TTC549 (cell line): ENCODE measurements around the gene SMURF2.
"Not testable (repeated sequence)": the region's sequence is repeated elsewhere in the genome, so short reads cannot be mapped to it uniquely, and the experiment has no call there.

Experiments
- FAIRE-seq: peaks from 2 replicates; lab custom pipeline; 2012; peaks lifted over from hg19 to GRCh38; lab: Jason Lieb, UNC

The SMURF2 gene

DNA sequence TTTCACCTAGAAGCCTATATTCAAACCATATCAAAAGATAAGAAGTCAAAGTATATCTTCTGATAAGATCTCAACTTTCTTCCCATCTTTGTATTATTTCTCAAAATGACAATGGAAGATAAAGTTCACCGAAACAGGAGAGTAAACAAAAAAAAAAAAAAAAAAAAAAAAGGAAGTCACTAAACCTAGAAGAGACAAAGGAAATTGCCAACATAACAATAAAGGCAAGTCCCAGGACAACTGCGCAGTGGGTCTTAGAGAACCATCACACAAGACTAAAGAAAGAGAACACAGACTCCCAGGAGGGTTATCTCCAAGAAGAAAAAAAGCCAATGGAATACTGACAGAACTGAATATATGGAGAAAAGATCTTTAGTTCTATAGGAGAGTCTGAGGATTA is 65.7 kb downstream of the SMURF2 start:
- FAIRE-seq = no peak

DNA sequence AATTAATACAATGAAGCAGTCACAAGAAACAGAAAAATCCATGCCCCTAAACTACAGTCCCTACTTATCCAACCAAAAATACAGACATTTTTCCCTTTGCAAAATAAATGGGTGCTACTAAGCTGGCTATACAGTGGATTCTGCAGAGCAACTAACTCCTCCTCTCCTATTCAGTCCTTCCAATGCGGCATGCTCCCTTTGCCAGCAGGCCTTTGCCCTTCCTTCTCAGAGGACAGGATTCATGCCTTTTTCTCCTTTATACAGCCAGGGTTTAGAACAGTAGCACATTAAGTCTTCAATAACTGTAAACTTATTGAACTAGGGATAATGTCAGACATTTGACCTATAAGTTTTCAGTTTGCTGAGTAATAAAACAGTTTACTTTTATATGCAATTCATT is 70.2 kb downstream of the SMURF2 start:
- no peak for FAIRE-seq

DNA sequence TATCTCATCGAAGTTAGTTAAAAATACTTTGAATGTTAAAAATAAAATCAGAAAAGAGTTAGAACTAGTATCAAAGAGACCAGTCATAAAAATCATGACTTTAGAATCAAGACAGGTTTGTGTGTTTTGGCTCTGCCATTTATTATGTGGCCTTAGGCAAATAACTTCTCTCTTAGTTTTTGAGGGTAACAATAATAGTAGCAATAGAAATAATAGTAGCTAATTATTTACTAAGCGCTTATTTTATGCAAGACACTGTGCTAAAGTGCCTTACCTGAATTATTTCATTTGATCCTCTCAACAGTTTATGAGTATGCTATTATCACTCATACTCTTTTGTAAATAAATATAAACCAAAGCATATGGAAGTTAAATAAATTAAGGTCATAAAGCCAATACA is 77.0 kb downstream of the SMURF2 start:
- no peak for FAIRE-seq

DNA sequence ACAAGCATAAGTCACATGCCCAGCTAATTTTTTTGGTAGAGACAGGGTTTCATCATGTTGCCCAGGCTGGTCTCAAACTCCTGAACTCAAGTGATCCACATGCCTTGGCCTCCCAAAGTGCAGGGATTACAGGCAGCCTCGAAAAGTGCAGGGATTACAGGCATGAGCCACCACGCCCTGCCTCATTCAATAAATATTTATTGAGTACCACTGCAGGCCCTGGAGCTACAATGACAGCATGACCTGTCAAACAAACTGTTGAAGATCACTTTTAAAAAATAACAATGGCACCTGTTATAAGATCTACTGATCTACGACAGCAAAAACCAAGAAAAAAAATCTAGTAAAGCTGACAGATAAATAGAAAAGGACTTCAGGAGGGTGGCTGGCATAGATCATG is 79.1 kb downstream of the SMURF2 start:
- FAIRE-seq = no peak

DNA sequence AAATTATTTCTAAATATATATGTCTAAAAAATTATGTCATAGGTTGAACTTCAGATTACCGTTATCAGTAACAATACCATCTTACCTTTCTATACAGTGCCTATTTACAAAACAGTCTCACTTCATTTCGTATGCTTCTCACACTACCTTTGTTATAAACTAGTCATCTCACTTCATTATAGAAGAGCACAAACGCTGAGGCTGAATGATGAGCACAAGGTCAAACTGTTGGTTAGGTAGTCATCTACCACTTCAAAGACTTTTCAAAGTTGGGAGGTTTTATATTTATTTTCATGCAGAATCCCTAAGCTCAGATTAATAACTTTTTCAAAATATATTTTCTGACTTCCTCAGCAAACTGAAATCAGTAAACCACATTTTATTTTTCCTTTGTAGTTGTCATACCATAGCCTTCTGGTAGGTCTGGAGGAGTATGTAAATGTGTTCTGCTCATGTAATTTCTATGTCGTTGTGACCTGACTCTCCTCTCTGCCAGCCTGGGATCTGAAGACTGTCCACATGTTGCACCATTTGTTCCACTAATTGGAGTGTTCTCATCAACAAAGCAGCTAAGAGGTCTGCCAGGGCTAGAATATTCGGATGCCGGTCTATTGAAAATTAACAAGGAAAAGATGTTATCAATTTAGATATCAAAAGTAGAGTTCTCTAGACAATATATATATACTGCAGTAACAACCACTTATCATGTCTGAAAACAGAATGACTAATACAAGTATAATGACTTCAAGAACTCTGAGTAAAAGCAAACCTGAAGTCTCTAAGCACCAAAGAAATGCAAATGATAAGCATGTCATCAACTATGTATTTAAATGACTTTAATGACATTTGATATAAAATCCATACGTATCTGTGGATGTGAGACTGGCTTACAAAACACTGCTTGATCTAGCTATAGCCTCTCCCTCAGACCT is 81.5 kb downstream of the SMURF2 start:
- no peak for FAIRE-seq

DNA sequence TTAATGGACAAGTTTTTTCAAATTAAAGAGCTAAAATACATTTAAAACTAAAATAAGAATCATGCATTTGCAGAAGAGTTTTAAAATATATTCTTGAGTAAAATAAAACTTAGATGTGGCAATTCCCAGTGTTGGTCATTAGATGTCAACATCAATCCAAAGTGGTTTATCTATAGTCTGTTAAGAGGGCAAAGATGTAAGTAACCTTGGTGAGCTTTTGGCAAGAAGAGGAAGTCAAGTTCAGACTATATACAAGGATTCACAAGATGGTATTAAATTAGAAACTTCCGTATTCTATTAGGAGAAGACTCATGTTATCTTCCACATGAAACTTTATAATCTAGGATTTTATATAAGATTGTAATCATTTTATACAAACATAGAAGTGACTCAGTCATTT is 82.2 kb downstream of the SMURF2 start:
- no peak for FAIRE-seq

DNA sequence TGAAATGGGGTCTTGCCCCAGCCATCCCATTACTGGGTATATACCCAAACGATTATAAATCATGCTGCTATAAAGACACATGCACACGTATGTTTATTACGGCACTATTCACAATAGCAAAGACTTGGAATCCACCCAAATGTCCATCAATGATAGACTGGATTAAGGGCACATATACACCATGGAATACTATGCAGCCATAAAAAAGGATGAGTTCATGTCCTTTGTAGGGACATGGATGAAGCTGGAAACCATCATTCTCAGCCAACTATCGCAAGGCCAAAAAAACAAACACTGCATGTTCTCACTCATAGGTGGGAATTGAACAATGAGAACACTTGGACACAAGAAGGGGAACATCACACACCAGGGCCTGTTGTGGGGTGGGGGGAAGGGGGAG is 85.1 kb downstream of the SMURF2 start:
- not testable (repeated sequence) for FAIRE-seq

DNA sequence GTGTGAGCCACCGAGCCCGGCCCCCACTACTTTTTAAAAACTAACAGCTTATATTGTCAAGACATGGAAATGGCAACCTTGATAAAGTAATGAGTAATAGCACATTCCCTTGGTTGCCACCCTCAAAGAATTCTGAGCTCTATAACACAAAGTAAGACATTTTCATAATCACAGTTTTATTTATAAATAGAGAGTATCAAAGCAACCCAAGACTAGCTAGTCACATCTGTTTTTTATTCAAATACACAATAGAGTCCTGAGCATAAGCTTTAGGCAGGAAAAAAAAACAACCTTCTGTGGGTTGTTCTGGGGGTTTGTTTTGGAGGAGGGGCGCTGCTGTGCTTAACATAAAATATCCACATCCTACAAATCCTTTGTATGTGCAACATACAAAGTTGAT is 86.7 kb downstream of the SMURF2 start:
- FAIRE-seq = no peak

DNA sequence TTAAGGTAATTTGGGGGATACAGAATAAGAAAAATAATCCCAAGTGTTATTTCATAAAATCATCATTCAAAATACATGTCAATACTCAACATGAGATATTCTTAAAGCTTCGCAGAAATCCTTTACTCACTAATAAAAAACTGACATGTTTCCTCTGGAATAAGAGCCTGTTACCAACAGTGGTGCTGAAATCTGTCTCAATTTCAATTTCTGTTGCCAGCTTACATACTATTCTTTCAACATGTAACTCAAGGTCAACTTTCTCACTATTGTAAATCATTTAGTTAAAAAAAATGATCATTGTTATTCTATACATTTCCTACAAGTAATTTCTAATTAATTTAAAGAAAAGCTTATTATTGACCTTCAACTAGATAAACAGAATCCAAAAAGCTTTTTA is 87.5 kb downstream of the SMURF2 start:
- FAIRE-seq = no peak

DNA sequence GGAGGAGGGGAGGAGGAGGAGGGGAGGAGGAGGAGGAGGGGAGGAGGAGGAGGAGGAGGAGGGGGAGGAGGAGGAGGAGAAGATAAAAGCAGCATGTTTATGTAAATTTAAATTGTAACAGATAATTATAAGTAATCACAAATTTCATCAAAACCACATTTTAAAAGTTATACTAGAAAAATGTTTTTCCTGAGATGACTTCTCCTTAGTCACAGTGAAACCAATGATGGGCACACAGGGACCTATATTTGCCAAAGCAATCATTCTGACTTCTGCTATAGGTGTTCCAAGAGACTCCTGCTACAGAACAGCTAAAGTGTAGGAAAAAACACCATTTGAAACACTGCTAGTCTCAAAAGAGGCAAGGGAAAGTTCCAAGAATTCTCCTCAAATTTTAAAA is 88.9 kb downstream of the SMURF2 start:
- FAIRE-seq = no peak

DNA sequence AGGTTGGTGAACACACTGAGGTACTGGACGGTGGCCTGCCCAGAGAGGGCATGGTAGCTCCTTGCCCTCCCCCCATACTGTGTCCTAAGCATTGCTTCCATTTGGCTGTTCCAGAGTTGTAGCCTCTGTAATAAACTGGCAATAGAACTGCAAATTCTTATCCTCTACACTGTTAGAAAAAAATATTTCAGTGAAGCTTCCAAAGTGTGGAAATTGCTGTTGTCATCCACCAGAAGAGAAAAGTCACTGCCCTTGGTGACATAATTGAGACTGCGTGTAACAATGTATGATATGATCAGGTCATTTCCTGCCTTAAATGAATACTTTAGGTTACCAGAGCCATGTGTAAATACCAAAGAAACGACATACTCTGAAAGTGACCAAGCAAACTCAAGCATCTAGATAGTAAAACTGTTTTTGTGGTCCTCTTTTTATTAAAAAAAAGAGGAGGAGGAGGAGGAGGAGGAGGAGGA is 89.4 kb downstream of the SMURF2 start:
- no peak for FAIRE-seq

DNA sequence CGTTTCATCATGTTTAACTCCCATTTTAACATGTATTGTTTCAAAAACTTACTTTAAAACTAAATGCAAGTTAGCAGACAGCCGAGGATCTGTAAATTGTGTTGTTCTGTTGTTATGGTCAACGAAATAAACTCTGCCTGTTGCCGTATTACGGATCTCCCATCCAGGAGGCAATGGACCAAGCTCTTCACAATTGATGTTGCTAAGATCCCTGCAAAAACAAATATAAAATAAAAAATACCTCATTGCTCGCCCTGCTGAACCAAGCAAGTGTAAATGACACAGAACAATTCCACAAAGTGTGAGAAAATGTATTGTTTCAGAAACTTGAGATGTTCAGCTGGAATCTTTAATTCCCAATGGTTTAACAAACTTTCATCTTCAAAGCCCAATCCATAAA is 90.4 kb downstream of the SMURF2 start:
- FAIRE-seq = no peak

DNA sequence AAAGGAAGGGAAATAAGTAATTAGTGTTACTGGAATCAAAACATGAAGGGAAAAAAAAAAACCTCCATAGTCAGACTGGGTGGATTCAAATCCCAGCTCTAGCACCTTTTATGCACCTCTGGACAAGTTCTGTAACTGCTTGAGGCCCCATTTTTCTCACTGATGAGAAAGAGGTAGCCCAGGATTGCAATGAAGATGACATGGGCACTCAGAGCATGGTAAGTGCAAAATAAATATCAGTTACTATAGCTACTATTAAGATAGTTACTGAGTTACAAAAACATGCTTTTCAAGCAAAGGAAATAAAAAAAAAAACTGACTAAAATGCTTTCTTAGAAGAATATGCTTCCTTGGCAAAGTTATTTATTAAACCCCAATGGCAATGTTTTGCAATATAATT is 96.5 kb downstream of the SMURF2 start:
- no peak for FAIRE-seq

DNA sequence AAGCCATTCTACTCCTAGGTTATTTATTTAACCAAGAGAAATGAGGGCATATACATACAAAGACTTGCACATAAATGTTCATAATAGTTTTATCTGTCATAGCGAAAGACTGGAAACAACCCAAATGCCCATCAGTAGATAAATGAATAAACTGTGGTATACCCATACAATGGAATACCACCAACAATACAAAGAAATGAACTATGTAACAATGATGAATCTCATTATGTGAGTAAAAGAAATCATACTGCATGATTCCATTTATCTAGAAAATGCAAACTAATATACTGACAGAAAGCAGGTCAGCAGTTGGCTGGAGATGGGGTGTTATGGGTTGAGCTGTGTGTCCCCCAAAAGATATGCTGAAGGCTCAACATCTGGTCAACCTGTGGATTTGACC is 98.0 kb downstream of the SMURF2 start:
- FAIRE-seq = no peak

DNA sequence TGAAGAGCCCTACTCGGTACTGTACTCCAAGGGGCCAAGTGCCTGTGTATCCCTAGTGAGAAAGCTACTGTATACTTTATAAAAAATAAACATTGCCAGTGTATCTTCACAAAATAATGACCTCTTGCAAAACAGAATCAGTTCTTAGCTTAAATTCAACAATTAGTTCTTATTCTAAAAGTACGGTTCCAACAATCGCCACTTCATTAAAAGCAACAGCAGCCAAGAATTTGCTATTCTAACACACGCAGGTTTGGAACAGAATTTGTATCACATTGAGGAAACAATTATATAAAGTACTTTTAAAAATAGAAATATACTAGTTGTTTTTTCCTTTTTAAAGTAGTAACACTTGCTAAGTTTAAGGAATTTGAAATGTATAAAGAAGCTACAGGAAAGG is 106.8 kb downstream of the SMURF2 start:
- FAIRE-seq = no peak

DNA sequence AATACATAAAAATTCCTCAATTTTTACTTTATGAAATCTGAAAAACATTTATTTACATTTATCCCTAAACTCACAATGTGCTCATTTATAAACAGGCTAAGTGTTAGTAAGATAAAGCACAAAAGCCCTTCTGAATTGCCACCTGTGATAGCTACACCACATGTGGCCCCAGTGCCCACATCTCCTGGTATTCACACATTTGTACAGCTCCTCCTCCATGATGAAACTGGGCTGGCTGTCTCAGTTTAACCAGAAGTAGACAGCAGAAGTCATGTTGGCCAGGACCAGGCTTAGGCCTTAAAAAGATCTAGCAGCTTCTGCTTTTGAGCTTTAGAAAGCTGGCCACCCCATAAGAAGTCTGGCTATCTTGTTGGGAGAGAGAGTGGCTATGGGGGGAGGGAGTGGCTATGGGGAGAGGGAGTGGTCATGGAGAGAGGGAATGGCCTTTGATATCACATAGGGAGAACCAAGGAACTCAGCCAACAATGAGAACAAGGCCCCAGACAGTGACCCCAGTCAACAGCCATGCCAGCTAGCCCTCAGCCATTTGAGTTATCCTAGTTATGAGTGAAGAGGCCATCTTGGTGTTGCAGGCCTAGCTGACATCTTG is 108.0 kb downstream of the SMURF2 start:
- FAIRE-seq = no peak

DNA sequence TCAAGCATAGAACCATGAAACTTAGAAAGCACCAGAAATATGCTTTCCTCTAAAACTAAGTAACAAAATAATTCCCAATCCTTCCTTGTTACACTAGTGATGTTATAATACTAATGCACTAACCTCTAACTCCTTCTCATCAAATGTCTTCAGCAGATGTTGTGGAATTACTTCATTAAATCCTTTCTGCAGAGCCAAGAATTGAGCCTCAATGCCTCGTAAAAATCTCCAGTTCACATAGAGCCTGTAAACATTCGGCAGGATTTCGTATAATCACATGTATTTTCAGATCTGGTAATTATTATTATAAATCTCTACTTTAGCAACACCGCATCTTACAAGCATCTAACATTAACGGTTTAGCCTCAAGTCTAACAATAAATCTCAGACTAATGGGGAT is 110.6 kb downstream of the SMURF2 start:
- no peak for FAIRE-seq

DNA sequence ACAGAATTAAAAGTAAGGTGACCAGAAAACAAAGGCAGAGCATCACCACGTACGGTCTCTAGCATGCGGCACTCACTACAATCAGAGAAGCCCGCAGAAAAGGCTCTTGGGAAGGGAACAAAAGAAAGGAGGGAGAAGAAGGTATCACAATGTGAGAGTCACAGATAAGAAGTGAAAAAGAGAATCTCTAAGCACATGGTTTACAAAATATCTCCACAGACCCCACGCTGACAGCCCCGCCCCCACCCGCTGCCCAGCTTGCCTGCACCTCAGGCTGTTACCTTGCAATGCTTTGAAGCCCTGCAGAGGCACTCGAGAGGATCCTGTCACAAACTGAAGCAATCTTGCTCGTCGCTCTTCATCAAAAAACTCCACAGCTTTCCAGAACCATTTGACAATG is 114.8 kb downstream of the SMURF2 start:
- no peak for FAIRE-seq

DNA sequence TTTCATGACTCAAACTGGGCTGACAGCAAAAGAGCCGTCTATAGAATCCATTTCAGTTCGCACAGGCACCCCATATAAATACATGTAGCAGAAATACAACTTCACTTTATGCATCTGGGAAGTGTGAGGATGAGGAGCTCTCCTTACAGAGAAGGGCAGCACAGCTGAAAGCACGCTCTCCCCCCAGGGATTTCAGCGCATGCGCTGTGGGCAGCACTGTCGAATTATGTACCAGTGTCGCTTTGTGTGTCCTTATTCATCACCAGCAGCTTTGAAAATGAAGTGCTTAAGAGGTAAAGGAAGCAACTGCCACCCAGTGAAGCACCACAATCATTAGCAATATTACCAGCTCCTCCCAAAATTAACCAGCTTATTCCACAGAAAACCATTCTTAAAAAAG is 115.4 kb downstream of the SMURF2 start:
- FAIRE-seq = no peak

DNA sequence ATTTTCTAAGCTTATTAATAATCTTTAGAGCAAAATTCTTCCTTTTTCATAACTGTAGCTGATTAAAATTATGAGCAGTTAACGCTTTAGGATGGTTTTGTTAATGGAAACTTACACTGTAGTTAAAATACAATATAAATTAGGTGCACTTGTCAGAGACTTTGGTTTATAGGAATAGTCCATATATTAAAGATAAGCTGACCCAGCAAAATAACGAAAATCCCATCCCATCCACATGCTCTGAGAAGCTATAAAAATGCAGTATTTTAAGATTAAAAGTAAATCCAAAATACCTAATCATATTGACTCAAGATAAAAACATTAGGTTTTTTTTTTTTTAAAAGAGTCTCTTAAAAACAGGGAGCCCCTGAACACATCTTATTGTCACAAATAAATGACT is 117.4 kb downstream of the SMURF2 start:
- no peak for FAIRE-seq

DNA sequence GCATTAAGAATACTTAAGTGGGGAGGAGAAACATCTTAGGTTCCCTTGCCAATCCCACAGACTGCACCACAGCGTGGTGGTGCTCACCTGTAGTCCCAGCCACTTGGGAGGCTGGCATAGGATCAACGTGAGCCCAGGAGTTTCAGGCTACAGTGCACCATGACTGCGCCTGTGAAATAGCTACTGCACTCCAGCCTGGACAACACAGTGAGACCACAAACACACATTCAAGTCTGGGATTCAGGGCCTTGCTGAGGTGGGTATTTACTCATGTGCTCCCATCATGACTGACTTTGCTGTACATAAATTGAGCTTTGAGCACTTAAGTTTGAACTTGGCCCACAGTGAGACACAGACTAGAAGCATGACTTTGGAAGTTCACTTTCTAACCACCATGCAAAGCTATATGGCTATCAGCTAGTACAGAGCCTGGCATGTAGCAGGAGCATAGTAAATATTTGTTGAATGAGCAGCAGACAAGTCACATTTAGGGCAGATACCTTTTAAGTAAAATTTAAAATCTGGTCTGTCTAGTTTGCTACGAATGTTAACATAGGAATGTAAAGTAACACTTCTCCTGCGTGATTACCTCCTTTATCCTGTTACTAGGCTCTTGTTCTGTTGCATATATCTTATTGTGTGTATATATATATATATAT is 121.9 kb downstream of the SMURF2 start:
- FAIRE-seq = no peak

DNA sequence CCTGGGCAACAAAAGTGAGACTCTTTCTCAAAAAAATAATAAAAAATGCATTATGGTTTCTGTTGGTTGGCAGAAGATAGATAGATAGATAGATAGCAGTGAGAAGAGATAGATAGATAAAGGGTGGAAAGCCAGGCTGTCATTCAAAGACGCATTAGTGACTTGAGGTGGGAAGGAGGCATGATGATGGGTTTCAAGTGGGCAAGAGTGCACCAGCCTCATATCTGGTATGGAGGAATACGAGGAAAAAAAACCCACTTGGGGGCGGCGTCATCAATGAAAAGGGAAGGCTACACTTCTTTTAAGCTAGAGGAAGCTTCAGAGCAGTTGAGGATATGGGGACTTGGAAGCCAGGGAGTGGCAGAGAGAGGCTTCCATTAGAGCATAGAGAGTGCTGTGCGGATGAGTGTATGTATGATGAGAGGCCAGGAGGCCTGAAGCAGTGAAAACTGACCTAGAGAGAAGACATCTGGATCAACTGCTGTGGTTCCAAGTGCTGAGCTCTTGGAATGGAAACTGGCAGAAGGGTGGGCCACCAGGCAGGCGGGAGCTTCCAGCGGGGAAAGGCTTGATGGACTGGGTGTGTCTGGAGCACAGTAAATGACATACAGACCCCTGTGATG is 123.5 kb downstream of the SMURF2 start:
- no peak for FAIRE-seq

DNA sequence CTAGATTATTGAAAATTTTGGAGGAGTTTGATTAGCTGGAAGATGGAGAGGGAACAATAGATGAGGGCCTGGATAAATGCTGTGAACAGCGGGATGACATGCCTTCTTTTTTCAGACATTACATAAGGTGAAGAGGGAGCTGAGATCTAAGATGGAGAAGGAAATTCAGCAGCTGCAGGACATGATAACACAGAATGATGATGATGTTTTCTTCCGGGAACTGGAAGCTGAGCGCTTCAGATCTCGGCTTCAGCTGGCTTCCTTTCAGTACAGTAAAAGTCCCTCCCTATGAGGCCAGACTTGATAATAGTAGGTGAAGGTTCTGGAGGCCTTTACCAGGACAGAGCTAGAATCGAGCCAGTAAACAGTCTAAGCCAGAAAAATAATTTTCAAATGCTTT is 124.6 kb downstream of the SMURF2 start:
- FAIRE-seq = no peak
